MM.1S (cell line): Measurements from ENCODE around the gene UNC93B1.

Experiments used
- DNase-seq: peaks from one replicate; pipeline ENCODE4 v3.0.0-alpha.2; 2015
- H2AFZ ChIP-seq: fragments of 300-600 bp; sonication (generic); 2 replicates; pipeline ENCODE4 v1.6.0; 2016; ENCODE audit warnings: antibody characterized with exemption, low read length
- H3F3A ChIP-seq: fragments of 300-600 bp; sonication (generic); 2 replicates; pipeline ENCODE4 v1.6.1; 2016; ENCODE audit warnings: mild to moderate bottlenecking, antibody characterized with exemption, low read length, moderate library complexity, mixed read lengths; ENCODE audit not compliant: insufficient read depth
- H3K27ac ChIP-seq: fragments of 300-600 bp; sonication (generic); 2 replicates; pipeline ENCODE4 v1.5.1; 2016; ENCODE audit warnings: mild to moderate bottlenecking, low read length
- H3K27me3 ChIP-seq: fragments of 300-600 bp; sonication (generic); replicated peaks from 2 replicates; pipeline ENCODE4 v1.6.0; 2016; ENCODE audit warnings: low read length; ENCODE audit not compliant: insufficient read depth
- H3K36me3 ChIP-seq: fragments of 300-600 bp; sonication (generic); replicated peaks from 2 replicates; pipeline ENCODE4 v1.6.1; 2016; ENCODE audit warnings: mild to moderate bottlenecking, low read length, mixed read lengths; ENCODE audit not compliant: insufficient read depth
- H3K4me1 ChIP-seq: fragments of 300-600 bp; sonication (generic); 2 replicates; pipeline ENCODE4 v1.6.1; 2016; ENCODE audit warnings: low read length, mixed read lengths
- H3K4me2 ChIP-seq: fragments of 300-600 bp; sonication (generic); 2 replicates; pipeline ENCODE4 v1.6.0; 2016; ENCODE audit warnings: low read depth, low read length
- H3K4me3 ChIP-seq: fragments of 300-600 bp; sonication (generic); 2 replicates; pipeline ENCODE4 v1.5.1; 2016; ENCODE audit warnings: low read length, mixed read lengths
- H3K79me2 ChIP-seq: fragments of 300-600 bp; sonication (generic); 2 replicates; pipeline ENCODE4 v1.6.1; 2016; ENCODE audit warnings: mixed run types, low read length, mixed read lengths
- H3K9ac ChIP-seq: fragments of 300-600 bp; sonication (generic); 2 replicates; pipeline ENCODE4 v1.6.1; 2016; ENCODE audit warnings: low read length, mixed read lengths
- H3K9me2 ChIP-seq: fragments of 300-600 bp; sonication (generic); replicated peaks from 2 replicates; pipeline ENCODE4 v1.6.1; 2016; ENCODE audit warnings: mild to moderate bottlenecking, low read length, mixed read lengths; ENCODE audit not compliant: insufficient read depth
- H3K9me3 ChIP-seq: fragments of 300-600 bp; sonication (generic); replicated peaks from 2 replicates; pipeline ENCODE4 v1.6.1; 2016; ENCODE audit warnings: mild to moderate bottlenecking, low read length, mixed read lengths; ENCODE audit not compliant: insufficient read depth
- H4K20me1 ChIP-seq: fragments of 300-600 bp; sonication (generic); 2 replicates; pipeline ENCODE4 v1.6.1; 2016; ENCODE audit warnings: mild to moderate bottlenecking, low read length, moderate library complexity, mixed read lengths; ENCODE audit not compliant: insufficient read depth
- CTCF ChIP-seq: fragments of 300-600 bp; sonication (generic); IDR thresholded peaks from 2 replicates; pipeline ENCODE4 v1.5.1; 2016; ENCODE audit warnings: antibody characterized with exemption, low read length, mixed read lengths
- EZH2 ChIP-seq: fragments of 300-600 bp; sonication (generic); optimal IDR thresholded peaks from 2 replicates; pipeline ENCODE3; 2017; ENCODE audit warnings: low read depth, mild to moderate bottlenecking, antibody characterized with exemption, low read length, mixed read lengths
- EZH2phosphoT487 ChIP-seq: fragments of 300-600 bp; sonication (generic); IDR thresholded peaks from 2 replicates; pipeline ENCODE4 v1.6.1; 2018; ENCODE audit warnings: antibody characterized with exemption, low read length

The UNC93B1 gene

GRCh38 chr11:68040101-68040956, 36.4 kb upstream of the UNC93B1 start:
- no peaks in the 10 kb centered on the region; the same call in 1 of the 2 replicates for H3K36me3 ChIP-seq
- no peaks in the 10 kb centered on the region for H3K27me3 ChIP-seq
- TF ChIP-seq EZH2phosphoT487 (no peak), CTCF (no peak), EZH2 (no peak)
- H3K9ac ChIP-seq = peak overlapping the region; percentile 84
- H3K9me3 ChIP-seq = no peaks in the 10 kb centered on the region
- H4K20me1 ChIP-seq = peaks cover 5% of the 10 kb centered on the region; the same call in 1 of the 2 replicates
- H3K4me3 ChIP-seq = peak overlapping the region; percentile 89
- H3K4me2 ChIP-seq = peak overlapping the region; percentile 95
- DNase-seq = peak; percentile 85
- peak overlapping the region; percentile 76 for H3K27ac ChIP-seq
- peaks cover 27% of the 10 kb centered on the region for H3F3A ChIP-seq
- H2AFZ ChIP-seq = peak overlapping the region; percentile 42
- H3K9me2 ChIP-seq = no peaks in the 10 kb centered on the region
- peaks cover 69% of the 10 kb centered on the region for H3K79me2 ChIP-seq
- peaks cover 16% of the 10 kb centered on the region for H3K4me1 ChIP-seq

- no peaks in the 10 kb centered on the region; the same call in 1 of the 2 replicates for H3K36me3 ChIP-seq
- H3F3A ChIP-seq = peaks cover 27% of the 10 kb centered on the region
- H3K9me3 ChIP-seq = no peaks in the 10 kb centered on the region
- H3K27me3 ChIP-seq = no peaks in the 10 kb centered on the region
- no peak for TF ChIP-seq CTCF
- TF ChIP-seq EZH2phosphoT487 = no peak
- TF ChIP-seq EZH2 = no peak
- peak; percentile 16 for DNase-seq
- peaks cover 16% of the 10 kb centered on the region for H3K4me1 ChIP-seq
- H3K9ac ChIP-seq = peak overlapping the region; percentile 84
- H3K9me2 ChIP-seq = no peaks in the 10 kb centered on the region
- H3K79me2 ChIP-seq = peaks cover 61% of the 10 kb centered on the region
- peaks cover 5% of the 10 kb centered on the region; the same call in 1 of the 2 replicates for H4K20me1 ChIP-seq
- H3K4me2 ChIP-seq = peak overlapping the region; percentile 95
- H2AFZ ChIP-seq = peak overlapping the region; percentile 42
- peak overlapping the region; percentile 76; the same call in 1 of the 2 replicates for H3K27ac ChIP-seq
- peak overlapping the region; percentile 89 for H3K4me3 ChIP-seq
These were observed 35.7 kb upstream of the UNC93B1 start for GRCh38 chr11:68039526-68040086.

- peak within 1 kb of the TSS; percentile 84 for H3K9ac ChIP-seq
- H3F3A ChIP-seq = peaks cover 27% of the 10 kb centered on the region
- H3K79me2 ChIP-seq = peaks cover 58% of the 10 kb centered on the region
- H3K4me3 ChIP-seq = peak within 1 kb of the TSS; percentile 89
- peak; percentile 82 for DNase-seq
- H3K9me3 ChIP-seq = no peaks in the 10 kb centered on the region
- H3K4me1 ChIP-seq = peaks cover 16% of the 10 kb centered on the region
- peak within 1 kb of the TSS; percentile 95 for H3K4me2 ChIP-seq
- peaks cover 5% of the 10 kb centered on the region; the same call in 1 of the 2 replicates for H4K20me1 ChIP-seq
- peak within 1 kb of the TSS; percentile 76 for H2AFZ ChIP-seq
- H3K27me3 ChIP-seq = no peaks in the 10 kb centered on the region
- H3K36me3 ChIP-seq = no peaks in the 10 kb centered on the region; the same call in 1 of the 2 replicates
- no peaks in the 10 kb centered on the region for H3K9me2 ChIP-seq
- no peak for TF ChIP-seq EZH2phosphoT487
- no peak for TF ChIP-seq EZH2
- no peak for TF ChIP-seq CTCF
- peak within 1 kb of the TSS; percentile 76; the same call in 1 of the 2 replicates for H3K27ac ChIP-seq
These were observed 35.0 kb upstream of the UNC93B1 start, which contains the start of gene TCIRG1 for GRCh38 chr11:68038718-68039525. TSS of gene TCIRG1 (plus strand) at chr11:68039025. CDS start at chr11:68041272, 2,247 bp downstream.
